Immature natural killer cell (primary cell): ENCODE data around the gene ZNRF1. TPM values are rescaled to one million over a fixed set of nuclear protein-coding genes. Genes with fewer than 3 reads are reported as not detected.
"Not testable (repeated sequence)": the region's sequence is repeated elsewhere in the genome, so short reads cannot be mapped to it uniquely, and the experiment has no call there.

ENCODE experiments used
- DNase-seq, 3 donors: peaks; one replicate each; pipeline ENCODE4 v3.0.0; 2022; ENCODE audit warnings: mixed read lengths in 1 of 3
- H3K27ac Mint-ChIP-seq, 6 donors: one replicate each; pipeline ENCODE4 v1.8.0; 2020; ENCODE audit warnings: mixed read lengths in 6 of 6, mild to moderate bottlenecking in 5 of 6, inconsistent platforms in 4 of 6, moderate library complexity in 3 of 6
- H3K27me3 Mint-ChIP-seq, 3 donors: one replicate each; pipeline ENCODE4 v1.8.0; 2020 to 2021; ENCODE audit warnings: low read depth in 3 of 3, mild to moderate bottlenecking in 3 of 3, mixed read lengths in 3 of 3, moderate library complexity in 3 of 3, inconsistent platforms in 1 of 3
- H3K36me3 Mint-ChIP-seq, 3 donors: one replicate each; pipeline ENCODE4 v1.8.0; 2020; ENCODE audit warnings: mixed read lengths in 3 of 3, inconsistent platforms in 2 of 3, mild to moderate bottlenecking in 2 of 3
- H3K4me1 Mint-ChIP-seq, 2 donors: one replicate each; pipeline ENCODE4 v1.8.0; 2020; ENCODE audit warnings: inconsistent platforms in 2 of 2, mild to moderate bottlenecking in 2 of 2, mixed read lengths in 2 of 2, moderate library complexity in 1 of 2
- H3K4me3 Mint-ChIP-seq, 5 donors: one replicate each; pipeline ENCODE4 v1.8.0; 2020; ENCODE audit warnings: mild to moderate bottlenecking in 5 of 5, mixed read lengths in 5 of 5, inconsistent platforms in 3 of 5, moderate library complexity in 3 of 5
- H3K9me3 Mint-ChIP-seq, 6 donors: one replicate each; pipeline ENCODE4 v1.8.0; 2020; ENCODE audit warnings: mild to moderate bottlenecking in 6 of 6, mixed read lengths in 6 of 6, inconsistent platforms in 4 of 6, moderate library complexity in 3 of 6
- polyA plus RNA-seq, 3 donors: library from polyadenylated mRNA; unstranded; fragments of 300-500 nt; fragmentation: Illumina TruSeq; gene quantifications; one replicate each; pipeline ENCODE4 v1.2.3, GENCODE V29; 2021

The ZNRF1 gene
- polyA plus RNA-seq, result 1 to 10 TPM in 1 of 3 donors, under 1 TPM in 2; 0.21 to 1.3 (median 0.68) TPM

- Mint-ChIP-seq H3K4me3 (peak within 1 kb of the TSS; percentile 86 to 91 (median 89)), H3K4me1 (peaks cover 17 to 21% of the 10 kb centered on the region in 2 donors), H3K9me3 (no peaks in the 10 kb centered on the region), H3K27me3 (peaks cover 9 to 22% (median 12%) of the 10 kb centered on the region in 3 donors), H3K36me3 (no peaks in the 10 kb centered on the region), H3K27ac (peak within 1 kb of the TSS; percentile 23 to 90 (median 82))
- DNase-seq, result peak; percentile 75 to 77 (median 77)
Observed at GRCh38 chr16:74998481-74999218, at the start of gene ZNRF1. Gene ZNRF1 (plus strand): TSS chr16:74999024. CDS start chr16:74999672, 648 bp downstream.

DNA sequence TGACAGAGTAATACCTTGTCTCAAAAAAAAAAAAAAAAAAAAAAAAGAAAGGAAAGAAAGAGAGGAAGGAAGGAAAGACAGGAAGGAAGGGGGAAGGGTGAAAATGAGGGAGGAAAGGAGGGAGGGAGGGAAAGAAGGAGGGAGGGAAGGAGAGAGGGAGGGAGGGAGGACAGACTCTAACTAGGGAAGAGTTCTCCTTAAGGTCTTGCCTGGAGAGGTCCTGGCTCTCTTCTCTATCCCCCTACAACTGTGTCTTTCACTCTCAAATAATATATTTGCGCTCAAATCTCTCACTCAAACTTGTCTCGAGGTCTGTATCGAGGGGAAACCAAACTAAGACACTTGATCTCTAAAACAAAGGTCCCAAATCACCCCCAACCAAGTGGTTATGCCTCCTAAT is 49.5 kb upstream of the ZNRF1 start:
- H3K4me1 Mint-ChIP-seq, result no peaks in the 10 kb centered on the region
- no peak overlapping the region for H3K27ac Mint-ChIP-seq
- H3K9me3 Mint-ChIP-seq, result no peaks in the 10 kb centered on the region
- H3K4me3 Mint-ChIP-seq, result no peak overlapping the region
- H3K27me3 Mint-ChIP-seq, result no peaks in the 10 kb centered on the region
- no peak for DNase-seq
- H3K36me3 Mint-ChIP-seq, result peaks cover 30 to 48% (median 35%) of the 10 kb centered on the region in 3 donors

DNA sequence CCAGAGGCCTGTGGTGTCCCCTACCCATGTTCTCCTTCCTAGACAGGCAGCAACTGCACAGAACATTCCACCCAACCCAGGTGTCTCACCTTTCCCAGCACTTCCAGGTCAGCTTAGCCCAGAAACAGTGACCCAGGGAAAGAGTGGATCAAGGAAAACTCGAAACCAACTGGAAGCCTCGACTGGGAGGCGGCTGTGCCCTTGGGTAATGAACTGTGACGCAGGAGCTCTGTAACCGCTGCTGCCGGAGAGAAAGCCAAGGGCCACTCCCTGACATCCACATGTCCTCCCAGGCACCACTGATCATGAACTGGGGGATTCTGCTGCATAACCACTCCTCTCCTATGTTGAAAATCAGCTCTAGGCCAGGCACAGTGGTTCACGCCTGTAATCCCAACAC is 48.3 kb upstream of the ZNRF1 start:
- no peaks in the 10 kb centered on the region for H3K4me1 Mint-ChIP-seq
- H3K9me3 Mint-ChIP-seq, result no peaks in the 10 kb centered on the region
- no peak overlapping the region for H3K4me3 Mint-ChIP-seq
- no peak for DNase-seq
- no peak overlapping the region for H3K27ac Mint-ChIP-seq
- peaks cover 30 to 51% (median 39%) of the 10 kb centered on the region in 3 donors for H3K36me3 Mint-ChIP-seq
- H3K27me3 Mint-ChIP-seq, result no peaks in the 10 kb centered on the region

DNA sequence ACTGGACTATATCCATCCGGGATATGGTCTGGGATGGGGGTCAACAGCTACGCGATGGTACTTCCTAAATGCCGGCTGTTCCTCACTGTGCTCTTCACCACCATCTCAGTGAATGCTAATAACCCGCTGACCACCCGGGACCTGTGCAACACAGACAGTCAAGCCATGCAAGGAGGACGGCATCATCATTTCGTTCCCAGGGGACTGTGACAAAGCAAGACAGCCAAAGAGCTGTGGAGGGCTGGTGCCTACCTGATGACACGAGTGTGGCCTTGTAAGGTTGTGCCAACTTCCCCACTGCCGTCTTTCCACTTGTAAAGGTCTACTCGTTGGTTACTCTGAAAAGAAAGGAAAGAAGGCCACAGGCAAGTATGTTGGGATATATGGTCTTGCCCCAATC is 47.6 kb upstream of the ZNRF1 start:
- Mint-ChIP-seq H3K4me1 (no peaks in the 10 kb centered on the region), H3K36me3 (peaks cover 33 to 51% (median 41%) of the 10 kb centered on the region in 3 donors), H3K27ac (no peak overlapping the region), H3K9me3 (no peaks in the 10 kb centered on the region), H3K27me3 (no peaks in the 10 kb centered on the region), H3K4me3 (no peak overlapping the region)
- no peak for DNase-seq

DNA sequence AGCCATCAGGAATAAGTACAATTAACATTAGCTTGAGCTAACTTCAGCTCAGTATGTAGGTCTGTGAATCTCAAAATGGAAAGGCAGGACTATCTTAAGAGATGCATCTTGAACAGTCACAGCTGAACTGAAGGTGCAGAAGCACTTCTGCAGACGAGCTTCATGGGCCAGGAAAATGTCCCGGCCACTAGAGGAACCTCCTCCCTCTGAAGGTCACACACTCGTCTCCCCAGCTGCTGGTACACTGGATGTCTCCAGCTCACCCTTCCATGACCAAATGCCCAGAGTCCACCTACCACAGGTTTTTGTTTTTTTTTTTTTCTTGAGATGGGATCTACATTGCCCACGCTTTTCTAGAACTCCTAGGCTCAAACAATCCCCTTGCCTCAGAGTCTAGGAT is 47.1 kb upstream of the ZNRF1 start:
- H3K4me3 Mint-ChIP-seq, result no peak overlapping the region
- no peaks in the 10 kb centered on the region for H3K9me3 Mint-ChIP-seq
- H3K27ac Mint-ChIP-seq, result no peak overlapping the region
- no peaks in the 10 kb centered on the region for H3K27me3 Mint-ChIP-seq
- no peaks in the 10 kb centered on the region for H3K4me1 Mint-ChIP-seq
- peaks cover 35 to 54% (median 44%) of the 10 kb centered on the region in 3 donors for H3K36me3 Mint-ChIP-seq
- DNase-seq, result no peak

GRCh38 chr16:74954763-74955162 is 44.1 kb upstream of the ZNRF1 start:
- no peak overlapping the region for H3K27ac Mint-ChIP-seq
- H3K4me1 Mint-ChIP-seq, result no peaks in the 10 kb centered on the region
- peaks cover 25 to 44% (median 40%) of the 10 kb centered on the region in 3 donors for H3K36me3 Mint-ChIP-seq
- H3K27me3 Mint-ChIP-seq, result no peaks in the 10 kb centered on the region
- no peak for DNase-seq
- H3K4me3 Mint-ChIP-seq, result no peak overlapping the region
- no peaks in the 10 kb centered on the region for H3K9me3 Mint-ChIP-seq

DNA sequence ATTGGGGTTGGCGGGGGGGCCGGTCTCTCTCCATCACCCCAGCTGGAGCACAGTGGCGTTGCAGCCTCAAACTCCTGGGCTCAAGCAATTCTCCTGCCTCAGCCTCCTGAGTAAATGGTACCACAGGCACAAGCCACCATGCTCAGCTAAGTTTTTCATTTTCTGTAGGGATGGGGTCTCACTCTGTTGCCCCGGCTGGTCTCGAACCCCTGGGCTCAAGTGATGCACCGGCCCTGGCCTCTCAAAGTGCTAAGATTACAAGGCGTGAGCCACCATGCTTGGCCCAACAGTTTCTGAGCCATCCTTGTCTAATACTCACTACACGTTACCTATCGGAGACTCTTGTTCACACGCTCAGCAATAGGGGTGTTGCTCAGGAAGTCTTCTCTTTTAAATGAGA is 25.5 kb upstream of the ZNRF1 start:
- no peak for DNase-seq
- Mint-ChIP-seq H3K36me3 (peaks cover 0 to 1% (median under 1%) of the 10 kb centered on the region in 3 donors), H3K9me3 (no peaks in the 10 kb centered on the region), H3K4me1 (peaks cover 0 to 6% of the 10 kb centered on the region in 2 donors), H3K4me3 (no peak overlapping the region), H3K27ac (no peak overlapping the region), H3K27me3 (no peaks in the 10 kb centered on the region)

- DNase-seq, result no peak
- H3K27me3 Mint-ChIP-seq, result no peaks in the 10 kb centered on the region
- H3K4me1 Mint-ChIP-seq, result peaks cover 0 to 7% of the 10 kb centered on the region in 2 donors
- H3K27ac Mint-ChIP-seq, result no peak overlapping the region
- H3K9me3 Mint-ChIP-seq, result no peaks in the 10 kb centered on the region
- H3K4me3 Mint-ChIP-seq, result no peak overlapping the region
- peaks cover 0 to 4% (median 4%) of the 10 kb centered on the region in 3 donors for H3K36me3 Mint-ChIP-seq
Observed at GRCh38 chr16:74975591-74975990, 23.2 kb upstream of the ZNRF1 start.

DNA sequence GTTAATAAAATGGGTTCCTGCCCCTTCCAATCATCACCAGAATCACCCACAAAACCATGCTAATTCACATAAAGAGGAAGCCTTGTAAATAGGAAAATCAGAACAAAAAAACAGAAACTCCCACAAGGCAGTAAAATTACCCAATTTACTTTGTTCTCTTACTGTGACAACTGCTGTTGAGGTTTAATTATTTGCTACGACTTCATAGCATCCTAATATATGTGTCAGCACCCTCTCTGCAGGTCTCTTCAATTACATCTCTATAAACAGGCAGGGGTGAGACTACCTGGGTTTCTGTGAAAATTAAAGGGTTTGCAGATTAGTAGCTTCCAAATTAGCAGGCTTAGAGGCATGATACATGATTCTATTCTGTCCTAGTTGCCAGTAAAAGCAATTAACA is 16.6 kb upstream of the ZNRF1 start:
- no peaks in the 10 kb centered on the region for H3K9me3 Mint-ChIP-seq
- peak overlapping the region in 2 of 5 donors; percentile 77 to 81 for H3K4me3 Mint-ChIP-seq
- H3K4me1 Mint-ChIP-seq, result peaks cover 12 to 17% of the 10 kb centered on the region in 2 donors
- peaks cover 0 to 4% (median 4%) of the 10 kb centered on the region in 3 donors for H3K36me3 Mint-ChIP-seq
- no peak overlapping the region for H3K27ac Mint-ChIP-seq
- H3K27me3 Mint-ChIP-seq, result peaks cover 5% of the 10 kb centered on the region in 3 donors
- DNase-seq, result no peak

- Mint-ChIP-seq H3K4me3 (peak overlapping the region; percentile 94 to 98 (median 97)), H3K9me3 (no peaks in the 10 kb centered on the region), H3K27ac (peak overlapping the region in 4 of 6 donors; percentile 35 to 87 (median 77)), H3K27me3 (peaks cover 5 to 6% (median 5%) of the 10 kb centered on the region in 3 donors), H3K4me1 (peaks cover 10 to 12% of the 10 kb centered on the region in 2 donors), H3K36me3 (no peaks in the 10 kb centered on the region)
- no peak for DNase-seq
Observed at GRCh38 chr16:74984194-74984528, 14.7 kb upstream of the ZNRF1 start.

- Mint-ChIP-seq H3K9me3 (no peaks in the 10 kb centered on the region), H3K36me3 (no peaks in the 10 kb centered on the region), H3K4me3 (peak within 1 kb of the TSS; percentile 94 to 98 (median 97)), H3K27ac (peak within 1 kb of the TSS; percentile 55 to 95 (median 89)), H3K27me3 (peaks cover 5 to 7% (median 5%) of the 10 kb centered on the region in 3 donors), H3K4me1 (peaks cover 10 to 12% of the 10 kb centered on the region in 2 donors)
- peak; percentile 97 to 98 (median 98) for DNase-seq
Observed at GRCh38 chr16:74984529-74985296, 14.1 kb upstream of the ZNRF1 start, which contains the start of gene WDR59. Gene WDR59 (minus strand): TSS chr16:74985123. CDS start chr16:74985017, 106 bp downstream.

DNA sequence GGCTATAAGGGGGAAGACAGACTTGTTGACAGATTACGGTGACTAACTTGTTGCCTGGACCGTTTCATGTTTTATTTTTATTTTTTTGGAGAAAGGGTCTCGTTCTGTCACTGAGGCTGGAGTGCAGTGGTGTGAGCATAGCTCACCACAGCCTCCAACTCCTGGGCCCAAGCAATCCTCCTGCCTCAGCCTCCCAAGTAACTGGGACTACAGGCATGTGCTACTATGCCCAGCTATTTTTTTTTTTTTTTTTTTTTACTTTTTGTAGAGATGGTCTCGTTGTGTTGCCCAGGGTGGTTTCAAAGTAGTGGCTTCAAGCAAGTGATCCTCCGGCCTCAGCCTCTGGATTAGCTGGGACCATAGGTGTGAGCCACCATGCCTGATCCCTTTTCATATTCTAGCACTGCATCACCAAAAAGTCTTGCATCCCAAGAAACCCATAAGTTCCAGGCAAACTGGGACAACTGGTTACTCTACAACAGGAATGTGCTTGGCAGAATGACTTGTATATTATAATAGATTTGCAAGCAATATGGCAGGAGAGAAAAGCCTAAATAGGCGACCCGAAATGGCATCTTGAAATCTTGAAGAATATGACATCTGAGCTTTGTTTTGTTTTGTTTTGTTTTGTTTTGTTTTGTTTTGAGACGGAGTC is 11.7 kb upstream of the ZNRF1 start:
- no peak overlapping the region for H3K4me3 Mint-ChIP-seq
- no peak overlapping the region for H3K27ac Mint-ChIP-seq
- H3K36me3 Mint-ChIP-seq, result no peaks in the 10 kb centered on the region
- no peak for DNase-seq
- H3K27me3 Mint-ChIP-seq, result peaks cover 5 to 9% (median 7%) of the 10 kb centered on the region in 3 donors
- peaks cover 10 to 12% of the 10 kb centered on the region in 2 donors for H3K4me1 Mint-ChIP-seq
- H3K9me3 Mint-ChIP-seq, result no peaks in the 10 kb centered on the region

GRCh38 chr16:74989864-74990263 is 9.0 kb upstream of the ZNRF1 start:
- H3K27ac Mint-ChIP-seq, H3K4me1 Mint-ChIP-seq, H3K27me3 Mint-ChIP-seq, H3K4me3 Mint-ChIP-seq, H3K36me3 Mint-ChIP-seq, DNase-seq, H3K9me3 Mint-ChIP-seq: not testable (repeated sequence)

- DNase-seq, result no peak
- Mint-ChIP-seq H3K9me3 (no peaks in the 10 kb centered on the region), H3K4me1 (no peaks in the 10 kb centered on the region), H3K27ac (no peak overlapping the region), H3K4me3 (no peak overlapping the region), H3K27me3 (peaks cover 0 to 4% (median 2%) of the 10 kb centered on the region in 3 donors), H3K36me3 (no peaks in the 10 kb centered on the region)
Observed at GRCh38 chr16:74990832-74991231, 8.0 kb upstream of the ZNRF1 start.
